Caco-2 (cell line): ENCODE results near the gene LDB3. TPM values are rescaled to one million over a fixed set of nuclear protein-coding genes. Genes with fewer than 3 reads are reported as not detected.

Source experiments
- BruUV-seq: library from RNA; stranded (reverse); fragments of 400-500 nt; replicated peaks from 2 replicates; lab custom pipeline; 2021; lab: Mats Ljungman, UMichigan
- CTCF ChIA-PET: fragments of 300-600 bp; sonication (Branson Sonifier 250); formaldehyde crosslinking; loops from one replicate; lab custom pipeline; 2022; ENCODE audit warnings: antibody characterized with exemption; lab: Charles Lee
- POLR2A ChIA-PET: fragments of 300-600 bp; sonication (Branson Sonifier 250); formaldehyde crosslinking; loops from one replicate; lab custom pipeline; 2022; ENCODE audit warnings: antibody characterized with exemption; lab: Charles Lee
- DNase-seq, 2 experiments: peaks; one replicate each; pipeline versions ENCODE4 v3.0.0 to v3.0.0-alpha.2; 2020 to 2022
- H3K27me3 ChIP-seq: replicated peaks from 2 replicates; pipeline ENCODE4 v1.6.0; 2011; ENCODE audit warnings: low read length; ENCODE audit not compliant: control insufficient read depth, insufficient read depth
- H3K36me3 ChIP-seq: 2 replicates; pipeline ENCODE4 v1.5.1; 2011; ENCODE audit warnings: low read length; ENCODE audit not compliant: control insufficient read depth, insufficient read depth
- H3K4me1 ChIP-seq: fragments of 250-450 bp; sonication (Bioruptor Pico); 2 replicates; pipeline ENCODE4 v1.5.1; 2020; ENCODE audit warnings: mild to moderate bottlenecking
- H3K4me3 ChIP-seq: 2 replicates; pipeline ENCODE4 v1.5.1; 2011; ENCODE audit warnings: low read depth, mild to moderate bottlenecking, control low read depth, low read length
- H3K9me3 ChIP-seq: fragments of 250-450 bp; sonication (Bioruptor Pico); 2 replicates; pipeline ENCODE4 v1.5.1; 2020; ENCODE audit warnings: mild to moderate bottlenecking, moderate library complexity
- H3K27ac Mint-ChIP-seq: one replicate; pipeline ENCODE4 v1.8.0; 2022; ENCODE audit warnings: mixed read lengths; ENCODE audit not compliant: unreplicated experiment
- H3K27me3 Mint-ChIP-seq: one replicate; pipeline ENCODE4 v1.8.0; 2022; ENCODE audit warnings: mixed read lengths; ENCODE audit not compliant: insufficient read depth, unreplicated experiment
- H3K36me3 Mint-ChIP-seq: one replicate; pipeline ENCODE4 v1.8.0; 2022; ENCODE audit warnings: mild to moderate bottlenecking, mixed read lengths; ENCODE audit not compliant: insufficient read depth, unreplicated experiment
- H3K4me1 Mint-ChIP-seq: one replicate; pipeline ENCODE4 v1.8.0; 2022; ENCODE audit warnings: low read depth, mixed read lengths; ENCODE audit not compliant: unreplicated experiment
- H3K4me3 Mint-ChIP-seq: one replicate; pipeline ENCODE4 v1.8.0; 2022; ENCODE audit warnings: mild to moderate bottlenecking, moderate library complexity, mixed read lengths; ENCODE audit not compliant: unreplicated experiment
- H3K9me3 Mint-ChIP-seq: one replicate; pipeline ENCODE4 v1.8.0; 2022; ENCODE audit warnings: mixed read lengths; ENCODE audit not compliant: unreplicated experiment
- CTCF ChIP-seq, 2 experiments: fragments of 200-600 bp in 1 of 2; IDR thresholded peaks; 1 replicate in 1 of 2; 2 replicates in 1 of 2; pipeline versions ENCODE4 v1.5.1 to v1.8.0; 2011 to 2022; ENCODE audit warnings: antibody characterized with exemption in 1 of 2, control low read depth in 1 of 2, inconsistent platforms in 1 of 2, low read depth in 1 of 2, low read length in 1 of 2, mild to moderate bottlenecking in 1 of 2, moderate library complexity in 1 of 2; ENCODE audit not compliant: insufficient read depth in 1 of 2, severe bottlenecking in 1 of 2, unreplicated experiment in 1 of 2
- intact Hi-C: fragments of 100-400 bp; cut with micrococcal nuclease; formaldehyde crosslinking; loops from one replicate; pipeline ENCODE4 v1.10.0; 2022; ENCODE audit not compliant: unreplicated experiment
- total RNA-seq: library from RNA; stranded (reverse); gene quantifications from 2 replicates; pipeline ENCODE4 v1.2.3, GENCODE V29; 2022

Gene LDB3
- total RNA-seq, 1 experiment from 2014 or later = 0.09 TPM

DNA sequence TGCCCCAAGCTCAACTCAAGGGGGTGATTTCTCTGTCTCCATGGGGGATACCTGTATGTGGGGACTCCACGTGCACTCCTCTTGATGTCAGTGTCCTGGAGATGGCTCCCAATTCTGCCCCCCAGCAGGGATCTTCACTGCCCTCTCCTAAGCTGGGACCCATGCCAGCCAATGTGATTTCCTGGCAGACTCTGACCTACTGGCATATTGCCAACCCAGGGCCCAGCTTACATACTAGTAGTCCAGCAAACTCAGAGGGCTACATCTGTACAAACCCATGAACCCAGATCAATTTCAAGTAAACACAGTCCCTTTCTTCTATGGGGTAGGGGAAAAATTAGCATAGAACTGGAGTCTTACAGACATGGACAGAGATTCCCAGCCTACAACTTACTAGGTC is 61.9 kb downstream of the LDB3 start:
- Mint-ChIP-seq H3K27ac (no peak overlapping the region), H3K4me3 (no peak overlapping the region), H3K4me1 (no peaks in the 10 kb centered on the region), H3K36me3 (no peaks in the 10 kb centered on the region), H3K9me3 (no peaks in the 10 kb centered on the region), H3K27me3 (no peaks in the 10 kb centered on the region)
- no peaks in the 10 kb centered on the region for H3K36me3 ChIP-seq
- no TSS peak for BruUV-seq
- no peaks in the 10 kb centered on the region for H3K4me1 ChIP-seq
- H3K27me3 ChIP-seq = no peaks in the 10 kb centered on the region
- H3K9me3 ChIP-seq = no peaks in the 10 kb centered on the region
- intact Hi-C loops = no loop called here
- DNase-seq = no peak
- ChIA-PET POLR2A (no interaction called here), CTCF (no interaction called here)
- TF ChIP-seq CTCF (IDR thresholded peaks at IDR 0.05; ENCODE audit: insufficient read depth in 1 of 2, low read depth in 1 of 2, low read length in 1 of 2, severe bottlenecking in 1 of 2, unreplicated experiment in 1 of 2) = no peak
- H3K4me3 ChIP-seq = no peak overlapping the region

- Histone ChIP-seq H3K9me3 (no peaks in the 10 kb centered on the region), H3K4me1 (no peaks in the 10 kb centered on the region), H3K27me3 (no peaks in the 10 kb centered on the region), H3K36me3 (no peaks in the 10 kb centered on the region), H3K4me3 (no peak overlapping the region)
- H3K4me3 Mint-ChIP-seq = no peak overlapping the region
- H3K9me3 Mint-ChIP-seq = no peaks in the 10 kb centered on the region
- H3K4me1 Mint-ChIP-seq = no peaks in the 10 kb centered on the region
- H3K27ac Mint-ChIP-seq = no peak overlapping the region
- ChIA-PET CTCF (no interaction called here), POLR2A (no interaction called here)
- no peaks in the 10 kb centered on the region for H3K27me3 Mint-ChIP-seq
- DNase-seq = no peak
- TF ChIP-seq CTCF (IDR thresholded peaks at IDR 0.05; ENCODE audit: insufficient read depth in 1 of 2, low read depth in 1 of 2, low read length in 1 of 2, severe bottlenecking in 1 of 2, unreplicated experiment in 1 of 2) = no peak
- BruUV-seq = no TSS peak
- intact Hi-C loops = no loop called here
- H3K36me3 Mint-ChIP-seq = no peaks in the 10 kb centered on the region
These were observed 64.5 kb downstream of the LDB3 start for GRCh38 chr10:86732771-86733170.

GRCh38 chr10:86733260-86733671 is 65.0 kb downstream of the LDB3 start:
- H3K4me1 ChIP-seq = no peaks in the 10 kb centered on the region
- no peak for DNase-seq
- no TSS peak for BruUV-seq
- no peak overlapping the region for H3K4me3 ChIP-seq
- H3K9me3 ChIP-seq = no peaks in the 10 kb centered on the region
- H3K27me3 Mint-ChIP-seq = no peaks in the 10 kb centered on the region
- CTCF ChIA-PET = no interaction called here
- H3K36me3 Mint-ChIP-seq = no peaks in the 10 kb centered on the region
- H3K36me3 ChIP-seq = no peaks in the 10 kb centered on the region
- no peaks in the 10 kb centered on the region for H3K4me1 Mint-ChIP-seq
- H3K4me3 Mint-ChIP-seq = no peak overlapping the region
- H3K9me3 Mint-ChIP-seq = no peaks in the 10 kb centered on the region
- POLR2A ChIA-PET = interaction anchor here (0.7 kb wide), 1 partner anchor 144 kb away, joined by 3 read pairs; no protein-coding TSS in a partner anchor
- no peak overlapping the region for H3K27ac Mint-ChIP-seq
- H3K27me3 ChIP-seq = no peaks in the 10 kb centered on the region
- no peak for TF ChIP-seq CTCF (IDR thresholded peaks at IDR 0.05; ENCODE audit: insufficient read depth in 1 of 2, low read depth in 1 of 2, low read length in 1 of 2, severe bottlenecking in 1 of 2, unreplicated experiment in 1 of 2)
- intact Hi-C loops = no loop called here
